Epidermal melanocyte (primary cell): ENCODE data around the gene SLC4A5.

Experiments
- DNase-seq: peaks from one replicate; pipeline ENCODE4 v3.0.0; 2011; ENCODE audit warnings: low spot score; ENCODE audit not compliant: insufficient read length

SLC4A5 gene

DNA sequence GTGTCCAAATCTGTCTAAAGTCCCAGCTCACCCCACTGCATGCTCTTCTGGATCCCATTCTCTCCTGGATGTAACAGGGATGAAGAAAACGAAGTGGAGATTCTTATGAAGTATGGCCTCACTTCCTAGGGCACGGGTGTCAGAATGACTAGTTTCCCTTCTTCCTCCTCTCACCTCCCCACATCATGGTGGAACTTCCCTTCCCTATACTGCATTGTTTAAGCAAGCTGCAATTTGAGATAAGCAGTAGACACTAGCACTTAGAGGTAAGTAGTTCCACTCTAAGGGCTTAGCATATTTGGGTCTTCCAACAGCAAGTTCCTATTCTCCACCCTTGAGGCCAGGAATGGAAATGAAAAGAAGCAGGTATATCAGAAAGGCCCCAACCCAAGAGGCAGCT lies 29.7 kb downstream of the SLC4A5 start:
- no peak for DNase-seq

DNA sequence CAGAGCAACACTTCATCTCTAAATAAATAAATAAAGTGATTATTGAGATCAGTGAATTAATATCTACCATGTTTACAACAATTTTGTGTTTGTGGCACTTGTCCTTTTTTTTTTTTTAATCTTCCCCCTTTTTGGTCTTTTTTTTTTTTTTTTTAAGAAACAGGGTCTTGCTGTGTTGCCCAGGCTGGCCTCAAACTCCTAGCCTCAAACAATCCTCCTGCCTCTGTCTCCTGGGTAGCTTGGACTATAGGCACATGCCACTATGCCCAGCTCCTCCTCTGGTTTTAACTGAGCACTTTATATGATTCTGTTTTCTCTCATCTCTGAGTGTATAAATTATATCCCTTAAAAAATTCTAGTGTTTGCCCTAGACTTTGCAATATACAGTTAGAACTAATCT lies 30.3 kb downstream of the SLC4A5 start:
- no peak for DNase-seq

DNA sequence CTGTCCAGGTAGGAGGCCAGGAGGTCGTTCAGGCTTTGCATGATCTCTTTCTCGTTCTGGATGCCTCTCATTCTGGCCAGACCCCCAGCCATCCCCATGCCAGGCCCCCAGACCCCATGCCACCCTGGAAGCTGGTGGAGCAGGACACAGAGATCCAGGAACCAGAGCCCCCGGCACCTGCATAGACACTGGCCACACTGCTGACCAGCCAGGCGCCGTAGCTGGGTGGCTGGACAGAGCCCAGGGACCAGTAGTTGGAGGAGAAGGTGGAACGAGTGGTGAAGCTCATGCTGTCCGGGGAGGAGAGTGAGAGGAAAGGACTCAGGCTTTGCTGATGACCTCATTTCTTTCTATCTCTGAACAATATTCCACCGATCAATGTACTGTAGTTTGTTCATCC lies 35.5 kb downstream of the SLC4A5 start:
- DNase-seq, result no peak

DNA sequence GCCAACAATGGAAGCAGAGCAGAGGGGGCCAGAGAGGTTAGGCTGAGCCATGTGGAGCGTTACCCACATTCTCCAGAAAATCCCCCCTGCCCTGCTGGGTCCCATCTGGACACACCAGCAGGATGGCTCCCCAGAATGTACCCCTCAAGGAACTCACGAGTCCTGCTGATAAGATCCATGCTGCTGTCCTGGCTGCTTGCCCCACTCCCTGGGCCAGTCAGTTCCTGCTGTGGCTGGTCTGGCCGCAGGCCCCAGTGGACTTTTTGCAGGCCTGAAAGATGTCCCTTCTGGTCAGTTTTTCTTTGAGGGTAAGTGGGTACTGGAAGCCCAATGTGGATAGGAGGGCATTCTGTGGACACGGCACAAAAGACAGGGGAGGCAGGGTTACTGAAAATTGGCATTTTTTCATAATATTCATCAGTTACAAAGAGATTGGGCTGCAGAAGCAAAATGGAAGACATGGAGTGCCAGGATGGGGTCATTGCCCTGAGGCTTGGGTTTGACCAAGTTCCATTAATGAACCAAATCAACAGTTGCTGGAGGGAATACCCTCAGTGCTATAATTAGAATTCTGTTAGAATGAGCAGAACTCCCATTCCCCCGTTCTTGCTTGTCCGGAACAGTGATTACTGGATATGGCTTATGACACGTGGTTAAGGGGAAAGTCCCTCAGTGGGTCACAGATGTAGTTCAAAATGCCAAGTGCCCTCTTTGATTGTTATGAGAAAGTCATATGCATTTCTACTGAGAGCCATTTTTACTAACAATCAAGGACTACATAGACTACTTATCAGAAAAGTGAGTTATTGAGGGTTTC lies 38.7 kb downstream of the SLC4A5 start:
- peak; percentile 29 for DNase-seq

DNA sequence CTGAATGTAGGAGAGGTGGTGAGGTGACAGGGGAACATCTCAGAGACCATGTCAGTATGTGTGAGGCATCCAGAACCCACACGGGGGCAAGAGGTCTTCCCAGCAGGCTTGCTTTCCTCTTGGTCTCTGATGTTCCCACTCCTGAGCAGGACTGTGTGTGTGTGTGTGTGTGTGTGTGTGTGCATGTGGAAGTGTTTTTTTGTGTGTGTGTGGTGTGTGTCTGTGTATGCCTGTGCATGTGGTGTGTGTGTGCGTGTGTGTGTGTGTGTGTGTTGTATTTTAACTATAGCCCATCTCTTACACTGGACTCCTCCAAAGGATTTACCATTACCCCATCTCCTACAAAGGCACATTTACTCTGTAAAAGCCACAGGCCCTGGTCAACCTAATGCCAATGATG lies 40.4 kb downstream of the SLC4A5 start:
- DNase-seq, result no peak

DNA sequence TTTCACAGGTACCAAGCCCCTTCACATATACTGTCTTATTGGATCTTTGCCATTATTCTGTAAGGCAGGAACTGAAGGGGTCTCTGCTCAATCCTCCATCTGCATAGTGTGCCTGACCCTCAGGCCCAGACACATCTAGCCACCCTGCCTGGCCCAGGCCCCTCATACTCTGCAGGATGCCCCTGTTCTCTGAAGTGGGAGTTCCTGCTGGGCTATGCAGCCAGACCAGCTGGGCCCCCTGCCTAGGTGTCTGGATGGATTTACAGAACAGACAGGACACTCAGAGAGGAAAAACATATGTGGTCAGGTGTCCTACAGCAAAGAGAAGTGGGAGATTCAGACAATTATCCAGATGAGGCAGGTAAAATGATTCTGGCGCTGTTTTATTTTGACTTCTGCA lies 42.0 kb downstream of the SLC4A5 start:
- no peak for DNase-seq

DNA sequence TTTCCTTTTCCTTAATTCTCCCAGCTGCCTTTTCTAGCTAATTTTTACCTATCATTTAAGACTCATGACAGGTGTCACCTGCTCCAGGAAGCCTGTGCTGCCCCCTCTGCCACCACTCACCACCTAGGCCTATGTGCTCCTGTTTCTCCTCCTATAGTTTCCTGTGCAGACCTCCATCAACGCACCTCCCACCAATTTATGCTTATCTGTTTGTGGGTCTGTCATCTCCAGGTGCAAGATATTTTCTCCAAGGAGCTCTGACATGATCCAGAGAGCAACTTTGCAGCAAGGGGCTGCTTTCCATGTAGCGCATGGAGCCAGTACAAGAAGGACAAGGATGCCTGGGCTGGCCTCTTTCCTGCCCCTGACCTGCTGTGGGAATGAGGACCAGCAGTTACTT lies 42.7 kb downstream of the SLC4A5 start:
- no peak for DNase-seq

DNA sequence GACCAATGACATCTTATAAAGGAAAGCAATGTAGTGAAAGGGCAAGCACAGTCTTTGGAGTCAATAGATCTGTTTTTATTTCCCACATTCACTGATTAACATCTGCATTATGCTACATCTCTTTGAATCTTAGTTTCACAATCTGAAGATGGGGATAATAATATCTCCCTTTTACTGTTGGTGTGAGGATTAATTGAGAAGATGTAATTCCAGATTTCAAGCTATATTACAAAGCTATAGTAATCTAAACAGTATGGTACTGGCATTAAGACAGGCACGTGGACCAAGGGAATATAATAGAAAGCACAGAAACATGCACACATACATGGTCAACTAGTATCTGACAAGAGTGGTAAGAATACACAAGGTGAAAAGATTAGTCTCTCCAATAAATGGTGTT lies 45.3 kb downstream of the SLC4A5 start:
- no peak for DNase-seq

DNA sequence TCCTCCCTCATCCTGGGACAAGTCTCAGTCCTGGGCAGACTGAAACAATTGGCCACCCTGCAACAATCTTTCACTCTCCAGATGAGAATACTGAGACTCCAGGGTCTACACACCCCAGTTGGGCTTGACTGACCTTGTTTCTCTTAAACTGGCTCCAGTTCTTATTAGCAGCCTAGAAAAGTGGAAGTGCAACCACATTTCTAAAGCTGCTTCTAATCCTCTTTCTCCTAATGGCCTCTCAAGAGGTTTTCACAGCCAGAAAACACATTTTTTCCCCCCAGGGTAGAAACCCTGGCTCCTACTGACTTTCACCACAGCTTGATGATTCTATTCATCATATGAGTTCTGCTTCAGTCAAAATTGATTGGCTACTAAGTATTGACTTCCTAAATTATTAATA lies 45.8 kb downstream of the SLC4A5 start:
- DNase-seq, result no peak

DNA sequence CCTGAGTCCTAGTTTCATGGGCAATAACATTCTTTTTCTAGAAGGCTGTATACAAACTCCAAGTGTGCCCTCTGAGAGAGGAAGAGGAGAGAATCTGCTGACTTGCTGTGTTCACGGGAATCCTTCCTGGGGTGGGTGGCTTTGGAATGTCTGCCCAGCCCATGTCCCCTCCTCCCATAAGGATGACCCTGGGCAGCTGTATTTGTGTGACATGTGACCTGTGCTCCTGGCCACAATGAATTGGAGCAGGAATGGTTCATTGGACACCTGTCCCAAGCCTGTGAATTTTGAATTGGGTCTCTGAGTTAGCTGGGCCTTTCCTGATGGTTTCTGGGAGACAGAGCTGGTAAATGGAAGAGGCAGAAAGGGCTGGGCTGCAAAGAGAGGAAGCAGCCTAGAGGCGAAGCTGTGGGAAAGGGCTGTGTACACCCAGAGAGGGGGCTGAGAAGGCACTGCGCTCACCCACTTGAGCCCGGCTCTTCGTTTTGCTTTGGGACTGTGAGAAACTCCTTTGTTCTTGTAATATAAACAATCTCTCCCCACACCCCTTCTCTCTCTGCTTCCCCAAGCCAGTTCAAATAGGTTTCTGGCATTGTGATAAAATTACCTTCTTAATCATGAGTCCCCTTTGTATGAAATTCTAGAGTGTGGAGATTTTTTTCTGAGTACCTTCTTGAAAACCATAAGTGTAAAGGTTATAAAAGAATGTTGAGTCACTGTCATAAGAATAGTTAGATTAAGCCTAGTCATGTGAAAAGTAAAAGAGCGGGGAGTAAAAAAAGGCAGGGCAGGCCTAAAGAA lies 49.8 kb downstream of the SLC4A5 start:
- no peak for DNase-seq

DNA sequence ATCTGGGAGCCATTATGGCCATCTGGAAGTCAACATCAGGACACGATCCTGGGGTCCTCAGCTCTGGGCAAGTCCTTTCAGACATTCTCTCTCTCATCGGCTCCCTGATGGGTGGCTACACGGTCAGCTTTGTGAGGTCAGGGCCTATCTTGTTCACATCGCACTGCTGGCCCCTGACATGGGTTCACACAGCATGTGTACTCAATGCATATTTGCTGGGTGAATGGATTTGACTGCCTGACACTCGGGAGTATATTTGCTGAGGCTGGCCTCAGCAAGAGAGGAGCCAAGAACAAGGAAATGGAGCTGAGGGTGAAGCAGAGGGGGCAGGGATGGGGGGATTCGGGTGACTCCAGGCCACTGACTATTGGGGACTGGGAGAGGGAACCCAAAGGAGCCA lies 50.5 kb downstream of the SLC4A5 start:
- no peak for DNase-seq

DNA sequence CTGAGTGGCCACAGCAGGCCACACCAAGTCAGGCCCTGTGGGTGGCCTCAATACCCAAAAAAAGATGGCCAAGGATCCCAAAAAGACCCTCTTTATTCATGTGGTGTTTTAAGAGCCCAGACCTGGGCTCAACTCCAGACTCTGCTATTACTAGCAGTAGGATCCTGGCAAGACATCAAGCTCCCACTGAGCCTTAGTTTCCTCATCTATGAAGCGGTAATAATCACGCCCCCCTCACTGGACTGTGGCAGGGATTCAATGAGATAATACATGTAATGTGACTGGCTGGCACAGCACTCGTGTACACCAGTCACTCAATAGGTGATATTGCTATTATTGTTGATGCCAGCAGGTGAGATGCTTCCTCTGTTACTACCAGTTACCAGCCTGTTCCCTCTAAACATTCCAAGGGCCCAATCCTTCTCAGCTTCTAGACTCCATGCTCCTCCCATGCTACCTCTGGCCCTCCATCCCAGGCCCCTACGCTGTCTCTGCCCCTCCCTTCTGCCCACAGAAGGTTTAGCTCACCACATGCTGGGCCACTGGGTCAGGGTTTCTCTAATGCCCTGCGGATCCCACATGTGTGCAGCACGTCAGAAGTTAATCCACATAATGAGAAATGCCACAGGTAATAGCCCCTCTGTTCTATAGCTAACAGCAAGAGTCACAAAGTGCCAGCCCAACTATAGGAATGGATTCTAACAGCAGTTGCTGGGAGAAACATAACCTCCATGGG lies 51.2 kb downstream of the SLC4A5 start:
- no peak for DNase-seq

DNA sequence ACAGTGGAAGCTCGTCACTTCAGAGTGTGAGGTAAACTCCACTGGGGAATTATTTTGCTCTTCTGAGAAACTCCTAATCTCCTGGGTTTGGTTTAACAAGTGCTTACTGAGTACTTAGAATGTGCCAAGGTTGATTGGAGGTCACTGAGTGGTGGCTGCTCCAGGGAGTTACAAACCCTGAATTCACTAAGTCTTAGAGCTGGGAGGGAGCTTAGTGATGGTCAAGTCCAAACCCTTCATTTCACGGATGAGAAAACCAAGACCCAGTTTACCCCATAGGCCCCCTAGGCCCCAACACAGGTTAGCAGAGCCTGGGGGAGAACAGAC lies 52.0 kb downstream of the SLC4A5 start:
- DNase-seq, result no peak

DNA sequence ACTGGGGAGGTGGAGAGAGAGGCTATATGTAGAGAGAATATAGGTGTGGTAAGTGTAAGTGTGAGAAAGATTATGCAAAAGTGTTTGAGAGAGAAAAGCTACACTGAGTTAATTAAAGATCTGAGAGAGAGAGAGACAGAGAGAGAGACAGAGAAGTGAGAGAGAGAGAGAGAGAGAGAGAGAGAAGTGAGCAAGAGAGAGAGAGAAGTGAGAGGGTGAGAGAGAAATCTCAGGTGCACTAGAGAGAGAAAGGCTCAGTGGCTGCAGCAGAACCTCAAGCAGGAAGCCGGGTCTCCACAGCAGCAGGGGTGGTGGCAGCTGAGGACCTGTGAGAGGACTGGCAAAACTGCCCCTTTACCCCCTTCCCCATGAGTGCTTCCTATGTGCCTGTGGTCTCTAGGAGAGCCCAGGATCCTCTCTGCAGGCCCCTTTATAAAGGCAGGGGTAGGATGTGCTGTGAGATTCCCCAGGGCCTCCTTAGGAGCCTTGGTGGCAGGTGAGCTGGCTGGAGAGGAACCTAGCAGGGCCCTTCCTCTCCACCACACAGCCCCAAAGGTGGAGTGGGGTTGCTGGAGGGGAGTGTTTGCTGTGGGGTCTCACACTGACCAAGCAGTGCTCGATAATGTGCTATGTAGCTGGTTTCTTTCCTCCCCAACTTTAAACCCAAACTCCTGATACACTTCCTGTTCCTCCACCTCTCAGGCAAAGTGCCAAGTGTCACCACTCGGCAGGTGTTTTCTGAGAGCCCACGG lies 52.6 kb downstream of the SLC4A5 start:
- no peak for DNase-seq

DNA sequence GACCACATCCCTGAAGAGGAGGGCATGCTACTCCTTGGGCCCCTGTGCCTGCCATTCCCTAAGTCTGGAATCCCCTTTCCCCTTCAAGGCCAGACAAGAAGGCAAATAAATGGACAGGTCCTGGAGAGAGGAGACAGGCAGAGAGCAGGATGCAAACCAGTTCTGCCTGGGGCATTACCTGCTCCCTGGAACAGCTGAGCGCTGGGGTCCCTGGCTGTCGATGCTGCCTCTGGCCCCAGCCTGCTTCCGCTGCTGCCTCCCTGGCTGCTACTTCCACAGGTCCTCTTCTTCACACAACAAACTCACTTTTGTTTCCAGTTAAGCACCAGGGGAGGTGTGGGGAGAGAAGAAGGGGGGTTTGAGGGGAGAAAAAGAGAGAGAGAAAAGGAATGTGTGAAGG lies 53.1 kb downstream of the SLC4A5 start:
- no peak for DNase-seq

DNA sequence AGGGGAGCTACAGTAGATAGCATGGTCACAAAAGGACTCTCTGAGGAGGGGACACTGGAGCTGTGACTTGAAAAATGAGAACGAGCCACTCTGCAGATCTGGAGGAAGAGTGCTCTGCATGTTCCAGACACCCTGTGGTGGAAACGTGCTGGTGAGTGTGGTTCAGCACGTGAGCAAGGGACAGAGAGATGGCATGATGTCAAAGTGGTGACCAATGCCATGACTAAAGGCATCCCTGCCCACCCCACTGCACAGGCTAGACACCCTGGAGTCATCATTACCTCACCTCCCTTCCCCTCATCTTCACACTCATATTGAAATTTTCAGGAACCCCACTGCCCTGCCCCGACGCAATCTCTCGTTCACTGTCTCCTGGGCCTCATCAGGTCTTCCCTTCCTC lies 56.5 kb downstream of the SLC4A5 start:
- DNase-seq, result no peak

DNA sequence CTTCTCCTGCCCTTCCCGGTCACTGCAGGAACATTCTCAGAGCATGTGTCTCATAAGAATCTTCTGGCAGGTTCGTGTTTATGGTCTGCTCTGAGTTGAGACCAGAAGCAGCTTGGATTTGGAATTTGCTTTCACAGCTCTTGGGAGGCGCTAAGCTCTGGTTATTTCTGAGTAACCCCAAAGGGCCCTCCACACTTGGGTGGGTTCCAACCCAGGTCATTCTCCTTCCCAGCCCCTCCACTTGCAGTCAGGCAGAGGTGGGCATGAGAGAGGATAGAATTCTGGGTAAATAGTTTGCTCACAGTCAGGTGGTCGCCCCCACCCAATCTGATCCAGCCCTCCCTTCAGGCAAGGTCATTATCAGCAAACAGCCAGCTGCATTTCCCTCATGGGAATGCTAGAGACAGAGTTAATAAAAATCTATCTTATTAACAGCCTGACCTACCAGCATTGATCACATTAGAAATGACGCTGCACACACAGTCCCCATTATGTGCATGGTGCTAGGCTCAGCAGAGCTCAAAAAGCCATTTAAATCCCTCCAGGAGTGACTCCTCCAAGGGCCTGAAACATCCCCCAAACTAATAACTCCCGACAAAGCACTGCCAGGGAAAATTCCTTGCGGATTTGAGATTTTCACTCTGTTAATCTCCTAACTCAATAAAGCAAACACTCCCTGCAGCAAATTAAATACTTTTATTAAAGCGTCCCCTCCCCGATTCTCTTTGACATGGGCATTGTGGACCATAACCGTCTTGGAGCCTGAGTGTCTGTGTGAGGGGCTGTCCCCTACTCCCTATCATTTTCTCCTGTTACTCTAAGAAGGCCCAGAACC lies 61.9 kb downstream of the SLC4A5 start:
- DNase-seq, result no peak

DNA sequence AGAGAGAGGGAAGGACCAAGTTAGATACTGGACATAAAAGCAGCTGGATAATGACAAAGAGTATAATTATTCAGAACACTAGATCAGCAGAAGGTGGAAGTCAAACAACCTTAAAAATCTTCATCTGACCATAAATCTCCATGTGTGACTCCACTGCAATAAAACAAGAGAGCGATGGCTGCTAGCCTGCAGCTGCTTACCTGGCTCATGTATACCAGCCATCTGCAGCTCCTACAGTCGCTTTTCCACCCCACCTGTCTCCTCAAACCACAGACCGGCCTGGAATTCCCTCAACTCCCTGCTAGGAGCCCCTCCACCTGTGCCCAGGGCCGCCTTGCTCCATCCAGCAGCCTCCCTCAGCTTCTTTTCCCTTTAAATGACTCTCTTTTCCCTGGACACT lies 64.5 kb downstream of the SLC4A5 start:
- no peak for DNase-seq

DNA sequence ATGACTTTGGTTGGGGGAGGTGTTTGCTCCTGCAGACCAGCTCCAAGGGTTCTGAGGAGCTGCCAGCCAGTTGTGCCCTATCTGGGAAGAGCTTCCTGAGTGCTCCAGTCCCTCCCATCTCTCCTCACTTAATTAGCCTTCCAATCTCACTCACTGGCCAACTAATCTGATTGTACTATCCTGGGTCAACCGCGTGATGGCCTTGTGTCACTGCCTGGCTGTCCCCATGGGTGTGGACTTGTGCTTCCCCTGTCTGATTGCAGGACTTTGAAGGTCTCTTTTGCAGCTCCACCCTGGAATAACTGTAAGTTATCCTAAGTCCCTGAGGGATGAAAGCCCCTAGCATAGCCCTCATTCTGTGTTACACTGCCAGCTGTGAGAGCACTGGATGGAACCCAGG lies 65.0 kb downstream of the SLC4A5 start:
- DNase-seq, result no peak

DNA sequence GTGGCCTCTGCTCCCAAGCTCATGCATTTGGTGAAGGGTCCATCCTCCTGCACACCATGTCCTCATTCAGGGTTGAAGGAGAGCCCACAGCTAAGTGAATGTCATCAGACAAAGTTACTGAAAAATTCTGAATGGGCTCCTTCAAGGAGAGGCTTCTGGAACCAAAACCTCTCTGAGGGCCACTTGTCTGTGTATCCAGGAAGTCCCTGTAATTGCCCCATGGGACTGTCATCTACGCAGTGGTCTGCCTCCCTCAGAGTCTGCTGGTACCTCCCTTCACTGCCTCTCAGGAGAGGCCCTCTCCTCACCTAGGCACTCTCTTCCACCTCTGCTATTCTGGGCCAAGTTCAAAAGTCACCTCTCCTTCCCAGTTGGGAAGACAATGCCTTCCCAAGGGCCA lies 68.0 kb downstream of the SLC4A5 start:
- no peak for DNase-seq

DNA sequence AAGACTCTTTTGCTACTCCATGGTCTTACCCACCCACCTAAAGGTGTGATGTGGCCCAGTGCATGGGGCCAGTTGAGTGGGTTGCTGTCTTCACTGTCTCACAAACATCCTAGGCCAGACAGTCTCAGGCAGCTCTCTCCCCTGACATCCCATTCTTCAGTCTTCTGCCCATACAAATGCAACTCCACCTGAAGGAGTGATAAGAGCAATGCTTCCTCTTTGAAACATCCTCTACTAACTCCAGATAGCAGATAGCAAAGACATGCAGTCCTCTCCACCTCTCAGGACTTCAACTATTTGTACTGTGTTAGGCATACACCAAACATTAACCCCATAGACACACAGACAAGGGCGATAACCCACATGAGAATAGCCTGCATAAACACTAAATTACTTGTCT lies 73.5 kb downstream of the SLC4A5 start:
- DNase-seq, result no peak
